HFFc6 (cell line): Measurements from ENCODE around the gene NPAS1. TPM values are rescaled to one million over a fixed set of nuclear protein-coding genes. Genes with fewer than 3 reads are reported as not detected.
A peak's percentile ranks its signal among the peaks of the same experiment; 100 is the strongest.

Source experiments
- DNase-seq: peaks from one replicate; pipeline ENCODE4 v3.0.0-alpha.2; 2018
- H3K27ac Mint-ChIP-seq: 2 replicates; pipeline ENCODE4 v1.8.0; 2020; ENCODE audit warnings: mild to moderate bottlenecking, mixed read lengths
- H3K27me3 Mint-ChIP-seq: 2 replicates; pipeline ENCODE4 v1.8.0; 2021; ENCODE audit warnings: mild to moderate bottlenecking, moderate library complexity, mixed read lengths; ENCODE audit not compliant: insufficient read depth
- H3K36me3 Mint-ChIP-seq: 2 replicates; pipeline ENCODE4 v1.8.0; 2021; ENCODE audit warnings: low read depth, mixed read lengths
- H3K4me1 Mint-ChIP-seq: 2 replicates; pipeline ENCODE4 v1.8.0; 2020; ENCODE audit warnings: low read depth, mixed read lengths
- H3K4me3 Mint-ChIP-seq: 2 replicates; pipeline ENCODE4 v1.8.0; 2020; ENCODE audit warnings: mild to moderate bottlenecking, moderate library complexity, mixed read lengths
- H3K9me3 Mint-ChIP-seq: 2 replicates; pipeline ENCODE4 v1.8.0; 2020; ENCODE audit warnings: mild to moderate bottlenecking, mixed read lengths
- total RNA-seq, 6 experiments: library from RNA; stranded (reverse); fragmentation: NEBNext Ultra II Directional; extraction: Animal tissue kit (Norgen Biotek cat#: 25700); gene quantifications; 2 replicates in 1 of 6; 3 replicates in 5 of 6; pipeline ENCODE4 v1.2.3, GENCODE V29; 2021
- TF ChIP-seq, protein P1 (sequence below): fragments of 200-600 bp; sonication (generic); IDR thresholded peaks from 2 replicates; pipeline ENCODE4 v1.5.0; 2021; ENCODE audit warnings: antibody characterized with exemption, mild to moderate bottlenecking

NPAS1 gene
- total RNA-seq, 6 experiments from 2014 or later, result 2.2 to 11.5 (median 3.6) TPM

- Mint-ChIP-seq H3K4me3 (peak overlapping the region; percentile 41), H3K9me3 (no peaks in the 10 kb centered on the region), H3K4me1 (peaks cover 8% of the 10 kb centered on the region; the same call in 1 of the 2 replicates), H3K27me3 (peaks cover 22% of the 10 kb centered on the region), H3K27ac (no peak overlapping the region), H3K36me3 (no peaks in the 10 kb centered on the region)
- DNase-seq, result no peak
- TF ChIP-seq, protein P1, sequence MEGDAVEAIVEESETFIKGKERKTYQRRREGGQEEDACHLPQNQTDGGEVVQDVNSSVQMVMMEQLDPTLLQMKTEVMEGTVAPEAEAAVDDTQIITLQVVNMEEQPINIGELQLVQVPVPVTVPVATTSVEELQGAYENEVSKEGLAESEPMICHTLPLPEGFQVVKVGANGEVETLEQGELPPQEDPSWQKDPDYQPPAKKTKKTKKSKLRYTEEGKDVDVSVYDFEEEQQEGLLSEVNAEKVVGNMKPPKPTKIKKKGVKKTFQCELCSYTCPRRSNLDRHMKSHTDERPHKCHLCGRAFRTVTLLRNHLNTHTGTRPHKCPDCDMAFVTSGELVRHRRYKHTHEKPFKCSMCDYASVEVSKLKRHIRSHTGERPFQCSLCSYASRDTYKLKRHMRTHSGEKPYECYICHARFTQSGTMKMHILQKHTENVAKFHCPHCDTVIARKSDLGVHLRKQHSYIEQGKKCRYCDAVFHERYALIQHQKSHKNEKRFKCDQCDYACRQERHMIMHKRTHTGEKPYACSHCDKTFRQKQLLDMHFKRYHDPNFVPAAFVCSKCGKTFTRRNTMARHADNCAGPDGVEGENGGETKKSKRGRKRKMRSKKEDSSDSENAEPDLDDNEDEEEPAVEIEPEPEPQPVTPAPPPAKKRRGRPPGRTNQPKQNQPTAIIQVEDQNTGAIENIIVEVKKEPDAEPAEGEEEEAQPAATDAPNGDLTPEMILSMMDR, result no peak
Measured at GRCh38 chr19:47018923-47019322, 714 bp upstream of the NPAS1 start.

DNA sequence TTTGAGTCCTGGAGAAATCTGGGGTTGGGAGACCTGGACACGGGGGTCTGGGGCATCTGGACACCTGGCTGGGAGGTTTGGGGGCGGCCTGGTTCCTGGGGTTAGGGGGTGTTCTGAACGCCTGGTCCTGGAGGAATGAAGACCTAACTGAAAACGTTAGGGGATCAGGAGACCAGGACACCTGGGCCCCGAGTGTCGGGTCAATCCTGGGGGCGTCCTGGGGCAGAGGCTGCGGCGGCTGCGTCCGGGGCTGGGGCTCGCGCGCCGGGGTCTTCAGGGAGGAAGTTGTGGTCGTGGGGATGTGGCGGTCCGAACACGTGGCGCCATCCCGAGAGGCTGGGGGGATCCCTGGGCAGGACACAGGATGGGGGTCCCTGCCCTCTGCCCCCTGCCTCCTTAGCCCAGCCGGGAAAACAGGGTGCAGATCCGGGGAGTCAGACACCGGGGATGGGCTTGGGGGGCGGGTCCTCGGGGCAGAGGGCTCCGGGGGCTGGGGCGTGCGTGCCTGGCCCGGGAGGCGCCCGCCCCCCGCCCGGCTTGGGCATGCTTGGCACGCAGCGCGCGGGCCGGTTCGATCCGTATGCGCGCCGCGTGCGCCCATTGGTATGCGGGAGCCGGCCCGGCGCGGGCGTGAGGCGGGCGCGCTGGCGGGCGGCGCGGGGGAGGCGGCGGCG, 632 bp downstream of the NPAS1 start:
- H3K36me3 Mint-ChIP-seq, result no peaks in the 10 kb centered on the region
- no peak overlapping the region for H3K27ac Mint-ChIP-seq
- H3K9me3 Mint-ChIP-seq, result no peaks in the 10 kb centered on the region
- H3K4me3 Mint-ChIP-seq, result peak overlapping the region; percentile 64
- no peak for DNase-seq
- H3K4me1 Mint-ChIP-seq, result peaks cover 8% of the 10 kb centered on the region; the same call in 1 of the 2 replicates
- TF ChIP-seq, protein P1, result no peak
- peaks cover 23% of the 10 kb centered on the region for H3K27me3 Mint-ChIP-seq

- Mint-ChIP-seq H3K27me3 (peaks cover 23% of the 10 kb centered on the region), H3K27ac (no peak overlapping the region), H3K9me3 (no peaks in the 10 kb centered on the region), H3K4me1 (peaks cover 8% of the 10 kb centered on the region; the same call in 1 of the 2 replicates), H3K4me3 (peak overlapping the region; percentile 78), H3K36me3 (peaks cover 1% of the 10 kb centered on the region; the same call in 1 of the 2 replicates)
- TF ChIP-seq, protein P1, result no peak
- no peak for DNase-seq
Measured at GRCh38 chr19:47020992-47021496, 1.4 kb downstream of the NPAS1 start.

GRCh38 chr19:47021536-47022139, 2.0 kb downstream of the NPAS1 start:
- no peak for DNase-seq
- H3K4me3 Mint-ChIP-seq, result peak overlapping the region; percentile 78; the same call in 1 of the 2 replicates
- H3K4me1 Mint-ChIP-seq, result peaks cover 8% of the 10 kb centered on the region; the same call in 1 of the 2 replicates
- H3K27me3 Mint-ChIP-seq, result peaks cover 23% of the 10 kb centered on the region
- no peak overlapping the region for H3K27ac Mint-ChIP-seq
- TF ChIP-seq, protein P1, result no peak
- H3K9me3 Mint-ChIP-seq, result no peaks in the 10 kb centered on the region
- H3K36me3 Mint-ChIP-seq, result peaks cover 4% of the 10 kb centered on the region; the same call in 1 of the 2 replicates

DNA sequence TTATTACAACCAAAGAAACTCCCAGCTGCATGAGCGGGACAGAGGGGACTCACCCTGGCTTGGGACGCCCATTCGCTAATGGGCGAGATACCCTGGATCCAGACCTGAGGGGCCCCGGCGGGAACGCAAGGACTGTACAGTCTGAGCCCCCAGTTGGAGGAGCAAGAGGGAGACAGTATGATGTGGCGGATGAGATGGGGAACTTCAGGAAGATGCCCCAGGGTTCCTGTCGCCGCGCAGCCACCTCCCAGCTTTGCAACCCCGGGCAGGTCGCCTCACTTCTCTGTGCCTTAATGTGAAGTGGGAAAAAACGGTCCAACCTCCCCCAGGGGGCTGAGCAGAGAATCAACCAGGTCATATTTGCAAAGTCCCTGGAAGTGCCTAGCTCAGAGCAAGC, 2.5 kb downstream of the NPAS1 start:
- Mint-ChIP-seq H3K27me3 (peaks cover 23% of the 10 kb centered on the region), H3K36me3 (peaks cover 4% of the 10 kb centered on the region; the same call in 1 of the 2 replicates), H3K4me1 (peaks cover 8% of the 10 kb centered on the region; the same call in 1 of the 2 replicates), H3K9me3 (no peaks in the 10 kb centered on the region), H3K27ac (no peak overlapping the region), H3K4me3 (no peak overlapping the region)
- no peak for DNase-seq
- TF ChIP-seq, protein P1, result no peak
